Glutamatergic neuron (in vitro differentiated cells): Measurements from ENCODE around the gene FAM227A. TPM values are rescaled to one million over a fixed set of nuclear protein-coding genes. Genes with fewer than 3 reads are reported as not detected.
A peak's percentile ranks its signal among the peaks of the same experiment; 100 is the strongest.

Source experiments
- DNase-seq: peaks from one replicate; pipeline ENCODE4 v3.0.0; 2022
- H3K27ac Mint-ChIP-seq: one replicate; pipeline ENCODE4 v1.8.0; 2020; ENCODE audit warnings: mild to moderate bottlenecking, mixed read lengths, inconsistent platforms; ENCODE audit not compliant: unreplicated experiment
- H3K27me3 Mint-ChIP-seq: one replicate; pipeline ENCODE4 v1.8.0; 2020; ENCODE audit warnings: mild to moderate bottlenecking, moderate library complexity, mixed read lengths, inconsistent platforms; ENCODE audit not compliant: unreplicated experiment
- H3K36me3 Mint-ChIP-seq: one replicate; pipeline ENCODE4 v1.8.0; 2020; ENCODE audit warnings: mild to moderate bottlenecking, mixed read lengths, inconsistent platforms; ENCODE audit not compliant: unreplicated experiment
- H3K4me1 Mint-ChIP-seq: one replicate; pipeline ENCODE4 v1.8.0; 2020; ENCODE audit warnings: mild to moderate bottlenecking, low read depth, mixed read lengths, inconsistent platforms; ENCODE audit not compliant: unreplicated experiment
- H3K4me3 Mint-ChIP-seq: one replicate; pipeline ENCODE4 v1.8.0; 2020; ENCODE audit warnings: mild to moderate bottlenecking, mixed read lengths, inconsistent platforms; ENCODE audit not compliant: unreplicated experiment
- H3K9me3 Mint-ChIP-seq: one replicate; pipeline ENCODE4 v1.8.0; 2020; ENCODE audit warnings: mild to moderate bottlenecking, moderate library complexity, mixed read lengths, inconsistent platforms; ENCODE audit not compliant: unreplicated experiment
- total RNA-seq: library from RNA; stranded (reverse); fragmentation: NEBNext Ultra II Directional; extraction: Animal tissue kit (Norgen Biotek cat#: 25700); gene quantifications from one replicate; pipeline ENCODE4 v1.2.1, GENCODE V29; 2021; ENCODE audit not compliant: unreplicated experiment
- TF ChIP-seq, protein P1 (sequence below): fragments of 200-600 bp; sonication (generic); IDR thresholded peaks from one replicate; pipeline ENCODE4 v1.5.0; 2021; ENCODE audit not compliant: partially characterized antibody, unreplicated experiment

The FAM227A gene
- total RNA-seq, 1 donor from 2014 or later: 6.3 TPM

DNA sequence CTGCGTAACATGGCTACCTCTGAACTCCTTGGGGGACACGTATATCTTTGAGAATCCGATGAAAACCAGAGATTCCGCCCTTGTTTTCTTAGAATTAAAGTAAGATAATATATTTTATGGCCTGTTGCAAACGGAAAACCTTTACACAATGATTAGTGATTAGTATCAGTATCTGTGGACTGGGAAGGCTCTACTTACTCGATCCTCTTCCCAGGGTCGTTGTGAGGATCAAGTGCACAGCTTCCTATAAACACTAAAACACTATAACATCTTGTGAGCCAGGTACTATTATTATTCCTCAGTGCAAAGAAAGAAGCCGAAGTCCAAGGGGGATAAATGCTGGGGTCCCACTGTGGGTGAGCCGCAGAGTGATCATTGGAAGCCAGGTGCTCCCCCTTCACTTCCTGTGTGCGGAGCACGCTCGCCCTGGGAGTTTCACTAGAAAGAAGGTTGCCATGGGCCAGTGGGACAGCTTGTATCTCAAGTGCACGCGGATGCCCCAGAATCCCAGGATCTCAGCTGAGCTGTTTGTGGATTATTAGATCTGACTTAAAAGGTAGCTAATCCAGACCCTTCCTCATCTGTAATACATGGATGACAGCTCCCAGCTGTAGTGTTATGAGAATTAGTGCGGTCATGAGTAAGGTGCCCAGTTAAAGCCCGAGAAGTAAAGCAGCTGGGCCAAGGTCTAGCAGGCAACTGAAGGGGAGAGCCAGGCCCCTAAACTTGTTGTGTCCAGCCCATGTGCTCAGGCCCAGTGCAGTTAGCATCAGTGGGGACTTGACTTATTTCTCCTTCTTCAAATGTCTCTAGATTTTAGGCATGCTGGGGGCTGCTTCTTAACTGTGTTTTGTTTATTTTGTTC lies 1.1 kb upstream of the FAM227A start:
- Mint-ChIP-seq H3K36me3 (peaks cover 4% of the 10 kb centered on the region), H3K4me1 (peaks cover 4% of the 10 kb centered on the region), H3K9me3 (peaks cover 9% of the 10 kb centered on the region), H3K27me3 (no peaks in the 10 kb centered on the region), H3K4me3 (peak overlapping the region; percentile 91), H3K27ac (peak overlapping the region; percentile 87)
- DNase-seq: peak; percentile 42
- TF ChIP-seq, protein P1, sequence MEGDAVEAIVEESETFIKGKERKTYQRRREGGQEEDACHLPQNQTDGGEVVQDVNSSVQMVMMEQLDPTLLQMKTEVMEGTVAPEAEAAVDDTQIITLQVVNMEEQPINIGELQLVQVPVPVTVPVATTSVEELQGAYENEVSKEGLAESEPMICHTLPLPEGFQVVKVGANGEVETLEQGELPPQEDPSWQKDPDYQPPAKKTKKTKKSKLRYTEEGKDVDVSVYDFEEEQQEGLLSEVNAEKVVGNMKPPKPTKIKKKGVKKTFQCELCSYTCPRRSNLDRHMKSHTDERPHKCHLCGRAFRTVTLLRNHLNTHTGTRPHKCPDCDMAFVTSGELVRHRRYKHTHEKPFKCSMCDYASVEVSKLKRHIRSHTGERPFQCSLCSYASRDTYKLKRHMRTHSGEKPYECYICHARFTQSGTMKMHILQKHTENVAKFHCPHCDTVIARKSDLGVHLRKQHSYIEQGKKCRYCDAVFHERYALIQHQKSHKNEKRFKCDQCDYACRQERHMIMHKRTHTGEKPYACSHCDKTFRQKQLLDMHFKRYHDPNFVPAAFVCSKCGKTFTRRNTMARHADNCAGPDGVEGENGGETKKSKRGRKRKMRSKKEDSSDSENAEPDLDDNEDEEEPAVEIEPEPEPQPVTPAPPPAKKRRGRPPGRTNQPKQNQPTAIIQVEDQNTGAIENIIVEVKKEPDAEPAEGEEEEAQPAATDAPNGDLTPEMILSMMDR: no peak

DNA sequence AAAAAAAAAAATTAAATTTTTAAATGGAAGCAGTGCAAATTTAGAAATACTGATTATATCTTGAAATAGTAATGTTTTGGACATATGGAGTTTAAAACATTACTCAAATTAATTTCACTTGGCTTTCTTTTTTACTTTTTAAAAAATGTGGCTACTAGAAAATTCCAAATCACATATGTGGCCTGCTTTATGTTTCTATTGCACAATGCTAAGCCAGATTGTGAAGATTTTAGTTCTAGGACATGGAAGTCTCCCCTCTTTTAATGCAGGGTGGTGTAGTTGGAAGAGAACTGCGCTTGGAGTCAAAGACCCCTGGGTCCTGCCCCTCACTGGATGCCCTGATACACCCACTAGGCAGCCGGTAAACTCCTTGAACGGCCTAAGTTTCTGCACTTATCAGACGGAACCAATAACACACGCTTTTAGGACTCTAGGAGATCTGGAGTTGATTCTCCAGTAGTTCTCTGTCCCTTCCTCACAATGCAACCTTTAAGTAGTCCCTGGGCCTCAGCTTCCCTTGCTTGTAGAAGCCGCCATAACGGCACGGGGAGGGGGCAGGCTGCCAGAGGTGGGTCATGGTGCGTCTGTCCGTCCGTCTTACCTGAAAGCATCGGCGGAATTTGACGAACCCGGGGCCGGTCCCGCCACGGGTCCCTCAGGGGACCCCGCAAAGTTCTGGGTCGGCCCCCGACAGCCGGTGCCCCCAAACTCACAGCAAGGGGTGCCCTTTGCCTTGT lies 505 bp downstream of the FAM227A start:
- no peak for DNase-seq
- no peaks in the 10 kb centered on the region for H3K27me3 Mint-ChIP-seq
- H3K9me3 Mint-ChIP-seq: peaks cover 9% of the 10 kb centered on the region
- peak overlapping the region; percentile 91 for H3K4me3 Mint-ChIP-seq
- TF ChIP-seq, protein P1: no peak
- peak overlapping the region; percentile 99 for H3K27ac Mint-ChIP-seq
- peaks cover 4% of the 10 kb centered on the region for H3K4me1 Mint-ChIP-seq
- peaks cover 4% of the 10 kb centered on the region for H3K36me3 Mint-ChIP-seq

DNA sequence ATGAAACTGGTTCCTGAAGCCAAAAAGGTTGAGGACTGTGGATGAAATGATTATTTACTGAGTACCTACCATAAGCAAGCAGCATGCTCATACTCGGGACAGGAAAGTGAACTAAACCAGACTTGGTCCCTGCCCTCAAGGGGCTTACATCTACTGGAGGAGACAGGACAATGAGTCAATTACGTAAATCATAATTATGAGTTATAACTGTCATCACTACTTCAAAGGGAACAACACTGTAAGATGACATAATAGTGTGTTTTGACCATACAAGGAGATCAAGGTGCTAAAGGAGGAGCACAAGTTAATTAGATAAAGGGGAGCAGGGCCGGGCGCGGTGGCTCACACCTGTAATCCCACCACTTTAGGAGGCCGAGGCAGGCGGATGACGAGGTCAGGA lies 2.5 kb downstream of the FAM227A start:
- Mint-ChIP-seq H3K4me1 (peaks cover 4% of the 10 kb centered on the region), H3K9me3 (peaks cover 9% of the 10 kb centered on the region), H3K27me3 (no peaks in the 10 kb centered on the region), H3K36me3 (peaks cover 4% of the 10 kb centered on the region), H3K27ac (no peak overlapping the region), H3K4me3 (no peak overlapping the region)
- DNase-seq: no peak
- TF ChIP-seq, protein P1: no peak

DNA sequence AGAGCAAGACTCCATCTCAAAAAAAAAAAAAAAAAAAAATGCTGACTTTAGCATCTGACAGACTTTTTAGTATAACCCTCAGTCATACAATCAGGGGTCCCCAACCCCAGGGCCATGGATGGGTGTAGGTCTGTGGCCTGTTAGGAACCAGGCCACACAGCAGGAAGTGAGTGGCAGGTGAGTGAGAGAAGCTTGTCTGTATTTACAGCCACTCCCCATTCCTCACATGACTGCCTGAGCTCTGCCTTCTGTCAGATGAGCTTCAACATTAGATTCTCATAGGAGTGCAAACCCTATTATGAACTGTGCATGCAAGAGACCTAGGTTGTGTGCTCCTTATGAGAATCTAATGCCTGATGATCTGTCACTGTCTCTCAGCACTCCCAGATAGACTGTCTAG lies 3.3 kb downstream of the FAM227A start:
- Mint-ChIP-seq H3K36me3 (peaks cover 6% of the 10 kb centered on the region), H3K4me3 (no peak overlapping the region), H3K27me3 (no peaks in the 10 kb centered on the region), H3K27ac (no peak overlapping the region), H3K9me3 (peaks cover 9% of the 10 kb centered on the region), H3K4me1 (peaks cover 4% of the 10 kb centered on the region)
- DNase-seq: no peak
- TF ChIP-seq, protein P1: no peak
